ENCODE results near the gene FREM1.

FREM1 gene

DNA sequence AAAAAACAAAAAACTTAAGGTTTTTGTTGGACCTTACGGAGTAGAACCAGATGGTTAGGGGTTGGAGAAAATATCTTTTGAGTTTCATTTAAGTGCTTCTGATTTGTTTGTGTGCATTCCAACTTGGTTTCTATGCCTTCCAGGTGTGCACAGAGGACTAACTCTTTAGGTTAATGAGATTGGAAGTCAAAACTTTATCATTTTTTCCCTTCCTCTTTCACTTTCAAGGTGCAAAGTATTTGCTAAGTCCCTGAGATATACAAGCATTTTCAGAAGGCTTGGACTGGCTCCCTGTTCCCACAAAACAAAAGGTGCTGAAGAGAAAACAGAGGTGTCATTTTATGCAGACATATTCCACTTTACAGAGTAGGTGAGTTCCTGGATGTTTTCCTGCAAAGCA is 157.4 kb downstream of the FREM1 start:
- DNase-seq = no peak

GRCh38 chr9:14752271-14752670 is 158.0 kb downstream of the FREM1 start:
- peak; percentile 57 for DNase-seq

- no peak for DNase-seq
These were observed 159.4 kb downstream of the FREM1 start for GRCh38 chr9:14750821-14751220.

- DNase-seq = no peak
These were observed 160.5 kb downstream of the FREM1 start for GRCh38 chr9:14749741-14750211.

DNA sequence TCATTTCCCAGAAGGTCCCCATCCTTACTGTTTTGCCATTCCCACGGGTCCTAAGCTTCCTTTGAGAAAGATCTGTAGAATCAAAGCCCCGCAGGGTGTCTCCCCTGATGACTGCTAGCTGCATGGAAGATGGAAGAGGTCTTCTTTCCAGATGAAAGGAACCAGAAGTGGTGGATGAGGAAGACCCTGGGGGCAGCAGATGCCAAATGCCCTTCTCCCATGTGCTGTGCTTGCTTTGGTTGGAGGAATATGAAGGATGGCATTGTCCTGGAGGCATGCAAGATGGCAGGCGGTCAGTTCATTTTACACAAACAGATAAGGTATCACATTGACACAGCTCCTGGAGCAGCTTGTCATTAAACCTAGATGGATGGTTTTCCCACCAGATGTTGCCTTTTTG is 161.9 kb downstream of the FREM1 start:
- no peak for DNase-seq

GRCh38 chr9:14747111-14747510 is 163.1 kb downstream of the FREM1 start:
- DNase-seq = no peak

DNA sequence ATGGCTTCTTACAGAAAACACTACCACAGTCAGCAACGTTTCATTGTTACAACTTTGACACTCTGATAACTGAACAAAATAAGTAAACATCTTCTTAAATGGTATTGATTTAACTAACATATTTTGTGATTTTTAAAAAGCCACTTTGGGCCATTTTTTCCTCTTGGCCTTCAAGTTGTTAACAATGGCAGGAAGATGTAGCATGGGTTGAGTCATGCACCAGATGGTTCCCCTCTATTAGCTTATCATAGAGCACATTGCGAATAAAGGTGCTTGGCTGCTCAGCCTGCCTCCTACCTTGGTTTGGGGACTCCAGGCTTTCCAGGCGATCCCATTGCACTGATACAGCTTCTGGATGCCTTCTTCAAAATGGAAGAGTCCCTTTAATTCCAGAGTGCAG is 163.6 kb downstream of the FREM1 start:
- DNase-seq = no peak

- DNase-seq = no peak
These were observed 165.5 kb downstream of the FREM1 start for GRCh38 chr9:14744768-14745167.

DNA sequence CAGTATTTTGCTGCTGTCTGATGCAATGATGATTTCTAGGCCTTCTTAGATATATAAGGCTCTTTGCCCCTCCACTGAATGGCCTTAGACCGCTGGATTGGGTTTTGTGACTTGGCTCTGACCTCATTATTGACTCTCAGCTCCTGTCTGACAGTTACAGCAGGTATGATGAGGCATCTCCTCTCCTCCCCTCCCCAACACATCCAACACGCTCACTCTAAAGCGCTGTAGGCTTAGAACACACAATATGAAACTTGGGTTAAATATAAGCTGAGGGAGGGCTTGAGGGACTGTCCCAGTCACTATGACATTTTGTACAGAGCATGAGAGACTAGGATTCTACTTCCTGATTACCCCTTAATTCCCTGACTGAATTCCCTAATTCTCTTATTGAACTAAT is 168.9 kb downstream of the FREM1 start:
- DNase-seq = no peak

GRCh38 chr9:14733133-14733532 is 177.1 kb downstream of the FREM1 start:
- no peak for DNase-seq

DNA sequence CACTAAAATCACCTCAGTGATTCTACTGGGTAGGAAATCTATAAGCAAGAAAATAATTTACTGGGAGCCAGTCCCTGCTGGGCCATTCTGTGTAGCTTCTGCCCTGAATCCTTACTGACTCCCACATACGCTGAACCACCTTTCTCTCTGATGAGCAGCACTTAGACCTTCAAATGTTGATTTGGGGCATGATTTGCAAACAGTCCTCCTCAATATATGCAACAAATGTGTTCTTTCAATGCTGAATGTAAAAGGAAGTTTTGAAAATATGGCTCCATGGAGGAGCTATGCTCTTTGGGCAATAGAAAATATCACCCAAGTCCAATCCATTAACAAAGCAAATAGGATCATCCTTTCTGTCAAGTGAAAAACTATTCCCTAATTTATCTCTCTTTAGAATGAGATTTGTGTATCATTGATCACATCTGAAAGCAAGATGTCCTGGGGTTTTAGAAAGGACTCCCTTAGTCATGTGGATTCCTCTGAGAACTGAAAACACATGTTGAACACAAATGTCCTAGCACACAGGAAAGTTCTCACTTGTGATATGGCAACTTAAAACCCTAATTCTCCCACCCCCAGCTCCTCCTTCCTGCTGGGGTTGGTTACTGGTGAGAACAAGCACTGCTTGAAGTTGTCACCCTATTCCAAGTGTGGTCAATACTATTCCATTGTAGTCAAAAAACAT is 178.8 kb downstream of the FREM1 start:
- no peak for DNase-seq

- DNase-seq = no peak
These were observed 179.7 kb downstream of the FREM1 start for GRCh38 chr9:14730461-14730898.

DNA sequence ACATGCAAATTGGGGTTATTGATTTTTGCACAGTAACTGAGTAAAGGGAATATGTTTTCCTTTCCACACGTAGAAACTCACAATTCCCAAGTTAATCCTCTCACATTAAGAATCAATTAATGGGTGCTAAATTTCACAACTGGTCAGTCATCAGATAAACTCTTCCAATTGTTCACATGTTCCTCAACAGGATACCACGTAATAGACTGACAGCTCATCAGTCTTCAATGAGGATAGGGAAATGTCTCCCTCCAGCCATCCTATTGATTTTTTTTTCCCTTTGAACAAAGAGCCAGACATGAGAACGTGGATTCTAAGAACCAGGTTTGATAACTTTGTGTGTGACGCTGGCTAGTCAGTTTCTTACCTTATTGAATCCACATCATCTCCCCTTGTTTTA is 186.9 kb downstream of the FREM1 start:
- DNase-seq = no peak

DNA sequence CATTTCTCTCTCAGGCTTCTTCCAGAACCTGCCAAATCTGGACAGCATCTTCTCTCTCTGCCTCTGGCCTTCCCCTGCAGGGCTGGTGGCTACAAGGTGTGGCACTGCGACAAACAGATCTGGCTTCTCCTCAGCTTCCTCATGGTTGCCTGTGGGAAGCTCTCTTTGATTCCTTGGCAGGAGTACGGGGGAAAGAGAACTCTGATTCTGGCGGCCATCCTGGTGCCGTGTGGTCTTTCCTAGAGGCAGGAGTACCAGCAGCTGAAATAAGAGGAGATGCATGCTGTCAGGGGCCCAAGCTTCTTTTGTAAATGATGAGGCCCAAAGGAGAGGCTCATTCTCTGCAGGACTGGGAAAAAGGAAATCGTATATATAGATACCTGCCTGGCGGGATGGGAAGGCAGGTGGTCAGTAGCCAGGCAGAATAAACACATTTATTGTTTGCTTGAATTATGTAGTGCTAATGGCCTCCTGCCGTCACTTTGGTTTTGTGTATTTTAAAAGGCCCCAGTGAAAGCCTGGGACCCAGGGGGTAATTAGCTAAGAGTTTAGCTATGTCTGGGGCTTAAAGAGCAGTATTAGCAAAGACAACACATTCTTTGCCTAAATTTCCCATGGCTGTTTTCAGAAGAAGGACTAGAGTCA is 187.7 kb downstream of the FREM1 start, which contains the start of gene CER1:
TSS of gene CER1 (minus strand) at position 343 of the 645 bp plus-strand sequence. CDS start at position 282, 61 bp downstream.
- no peak for DNase-seq

DNA sequence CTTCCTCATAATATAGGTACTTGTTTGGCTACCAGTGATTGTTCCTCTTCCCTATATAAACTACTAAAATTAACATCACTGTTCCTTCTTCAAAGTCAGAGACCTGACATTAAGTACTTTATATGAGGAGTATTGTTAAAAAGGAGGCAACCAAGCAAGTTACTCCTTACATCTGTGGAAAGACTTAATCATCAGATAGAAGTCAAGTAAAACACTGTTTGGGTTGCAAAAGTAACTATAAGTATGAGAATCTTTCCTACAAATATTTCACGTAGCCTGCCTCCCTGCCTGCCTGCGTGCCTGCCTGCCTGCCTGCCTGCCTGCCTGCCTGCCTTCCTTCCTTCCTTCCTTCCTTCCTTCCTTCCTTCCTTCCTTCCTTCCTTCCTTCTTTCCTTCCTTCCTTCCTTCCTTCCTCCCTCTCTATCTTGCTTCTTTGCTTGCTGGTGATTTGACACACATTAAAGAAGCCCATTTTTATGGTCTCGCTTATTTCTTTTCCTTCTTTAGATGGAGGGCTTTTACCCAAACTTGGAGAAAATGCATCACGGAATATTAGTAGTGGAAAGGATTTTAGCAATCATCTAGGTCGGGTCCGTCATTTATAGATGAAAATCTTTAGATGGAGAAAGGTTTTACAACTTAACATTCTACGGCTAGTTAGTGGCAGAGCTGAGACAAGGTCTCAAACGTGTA is 190.9 kb downstream of the FREM1 start:
- DNase-seq = no peak

GRCh38 chr9:14715102-14715501 is 195.1 kb downstream of the FREM1 start:
- DNase-seq = no peak

DNA sequence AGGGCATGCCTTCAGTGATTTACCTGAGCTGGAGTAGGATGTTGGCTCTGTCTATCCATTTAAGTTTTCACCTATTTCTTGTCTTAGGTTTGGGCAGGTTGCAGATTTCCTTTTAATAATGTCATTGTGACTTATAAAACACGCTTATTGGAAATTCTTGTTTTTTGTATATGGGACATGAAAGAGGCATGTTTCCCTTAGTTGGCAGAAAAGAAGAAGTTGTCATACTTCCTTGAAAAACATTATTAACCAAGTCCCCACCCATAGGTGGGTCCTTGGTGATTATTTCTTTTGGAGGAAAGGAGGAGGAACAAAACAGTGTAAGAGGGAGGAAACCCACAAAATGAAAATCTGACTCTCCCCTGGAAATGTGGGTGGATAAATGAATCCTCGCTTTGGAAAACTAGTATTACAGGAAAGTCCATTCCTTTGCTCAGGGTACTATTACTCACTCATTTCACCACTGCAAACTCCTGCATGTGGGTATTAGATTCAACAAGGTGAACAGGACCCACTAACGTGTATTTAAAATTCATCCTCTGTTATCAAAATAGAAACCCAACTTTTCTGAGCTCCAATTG is 197.0 kb downstream of the FREM1 start:
- DNase-seq = no peak

DNA sequence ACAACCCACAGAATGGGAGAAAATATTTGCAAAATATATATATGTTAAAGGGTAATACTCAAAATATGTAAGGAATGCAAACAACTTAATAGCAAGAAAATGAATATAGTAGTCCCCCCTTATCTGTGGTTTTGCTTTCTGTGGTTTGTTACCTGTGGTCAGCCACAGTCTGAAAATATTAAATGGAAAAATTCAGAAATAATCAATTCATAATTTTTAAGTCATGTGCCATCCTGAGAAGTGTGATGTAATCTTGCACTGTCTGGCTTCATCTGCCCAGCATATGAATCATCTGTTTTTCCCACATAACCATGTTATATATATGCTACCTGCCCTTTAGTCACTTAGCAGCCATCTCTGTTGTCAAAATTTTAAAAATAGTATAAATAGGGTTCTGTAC is 199.4 kb downstream of the FREM1 start:
- no peak for DNase-seq

DNA sequence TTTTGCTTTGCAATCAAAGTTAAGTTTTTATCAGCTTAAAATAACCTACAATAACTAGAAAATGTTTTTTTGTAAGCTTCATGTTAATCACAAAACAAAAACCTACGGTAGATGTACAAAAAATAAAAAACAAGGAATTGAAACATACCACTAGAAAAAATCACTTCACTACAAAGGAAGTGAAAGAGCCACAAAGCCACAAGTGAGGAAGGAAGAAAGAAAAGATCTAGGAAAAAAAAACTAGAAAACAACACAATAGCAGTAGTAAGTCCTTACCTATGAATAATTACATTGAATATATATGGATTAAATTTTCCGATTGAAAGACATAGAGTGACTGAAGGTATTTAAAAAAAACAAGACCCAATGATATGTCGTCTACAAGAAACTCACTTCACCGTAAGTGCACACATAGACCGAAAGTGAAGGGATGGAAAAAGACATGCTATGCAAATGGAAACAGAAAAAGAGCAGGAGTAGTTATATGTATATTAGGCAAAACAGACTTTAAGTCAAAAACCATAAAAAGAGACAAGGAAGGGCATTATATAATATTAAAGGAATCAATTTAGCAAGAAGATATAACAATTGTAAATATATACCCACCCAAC is 203.6 kb downstream of the FREM1 start:
- DNase-seq = no peak

GRCh38 chr9:14705079-14705478 is 205.1 kb downstream of the FREM1 start:
- DNase-seq = no peak

GRCh38 chr9:14704281-14704680 is 205.9 kb downstream of the FREM1 start:
- no peak for DNase-seq

DNA sequence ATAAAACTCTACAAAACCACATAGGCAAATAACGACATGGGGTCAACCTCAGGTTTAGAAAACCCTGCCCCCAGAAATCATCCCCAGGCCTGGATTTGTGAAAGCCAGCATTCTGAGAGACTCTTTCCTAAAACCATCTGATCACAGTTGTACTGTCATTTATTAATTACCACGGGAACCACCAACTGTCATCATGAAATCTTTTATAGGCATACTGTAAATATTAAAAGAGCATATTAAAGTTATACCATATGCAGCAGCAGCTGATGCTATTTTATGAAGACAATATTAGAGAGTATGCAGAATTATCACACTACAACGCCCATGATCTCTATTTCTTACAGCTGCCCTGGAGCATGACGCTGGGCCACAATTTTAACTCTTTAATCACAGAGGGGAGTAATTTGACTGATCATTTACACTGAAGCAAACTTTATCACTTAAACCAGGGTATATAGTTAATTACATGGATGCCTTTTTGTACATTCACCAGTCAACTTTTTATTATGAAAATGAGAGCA is 208.0 kb downstream of the FREM1 start:
- no peak for DNase-seq
